Measurements from ENCODE around the gene LIPN.

- TF ChIP-seq CTCF (IDR thresholded peaks at IDR 0.05) (no peak), POLR2A (IDR thresholded peaks at IDR 0.05) (no peak), POLR2AphosphoS5 (IDR thresholded peaks at IDR 0.05) (no peak)
These were observed 22.4 kb downstream of the LIPN start for GRCh38 chr10:88782222-88782621.

Data from breast epithelium (tissue), 3 donors.